Nephron progenitor cell (in vitro differentiated cells): ENCODE data around the gene CACNB4.

ENCODE experiments used
- DNase-seq: peaks from one replicate; pipeline ENCODE4 v3.0.0; 2021
- H3K27ac Mint-ChIP-seq: 2 replicates; pipeline ENCODE4 v1.8.0; 2021; ENCODE audit warnings: mild to moderate bottlenecking, moderate library complexity, mixed read lengths
- H3K27me3 Mint-ChIP-seq: 2 replicates; pipeline ENCODE4 v1.8.0; 2021; ENCODE audit warnings: mild to moderate bottlenecking, low read depth, mixed read lengths; ENCODE audit not compliant: poor library complexity
- H3K36me3 Mint-ChIP-seq: 2 replicates; pipeline ENCODE4 v1.8.0; 2021; ENCODE audit warnings: low read depth, mixed read lengths
- H3K4me1 Mint-ChIP-seq: 2 replicates; pipeline ENCODE4 v1.8.0; 2021; ENCODE audit warnings: mixed read lengths
- H3K4me3 Mint-ChIP-seq: 2 replicates; pipeline ENCODE4 v1.8.0; 2021; ENCODE audit warnings: mild to moderate bottlenecking, moderate library complexity, mixed read lengths
- H3K9me3 Mint-ChIP-seq: 2 replicates; pipeline ENCODE4 v1.8.0; 2021; ENCODE audit warnings: mild to moderate bottlenecking, moderate library complexity, mixed read lengths
- TF ChIP-seq, protein P1 (sequence below): fragments of 200-600 bp; sonication (generic); IDR thresholded peaks from 2 replicates; pipeline ENCODE4 v1.5.0; 2021; ENCODE audit warnings: antibody characterized with exemption

Gene CACNB4

GRCh38 chr2:151952691-151953456 is 146.0 kb downstream of the CACNB4 start:
- Mint-ChIP-seq H3K27ac (no peak overlapping the region), H3K4me1 (peaks cover 8% of the 10 kb centered on the region), H3K36me3 (no peaks in the 10 kb centered on the region), H3K9me3 (no peaks in the 10 kb centered on the region), H3K4me3 (no peak overlapping the region), H3K27me3 (peaks cover 13% of the 10 kb centered on the region)
- no peak for DNase-seq
- TF ChIP-seq, protein P1, sequence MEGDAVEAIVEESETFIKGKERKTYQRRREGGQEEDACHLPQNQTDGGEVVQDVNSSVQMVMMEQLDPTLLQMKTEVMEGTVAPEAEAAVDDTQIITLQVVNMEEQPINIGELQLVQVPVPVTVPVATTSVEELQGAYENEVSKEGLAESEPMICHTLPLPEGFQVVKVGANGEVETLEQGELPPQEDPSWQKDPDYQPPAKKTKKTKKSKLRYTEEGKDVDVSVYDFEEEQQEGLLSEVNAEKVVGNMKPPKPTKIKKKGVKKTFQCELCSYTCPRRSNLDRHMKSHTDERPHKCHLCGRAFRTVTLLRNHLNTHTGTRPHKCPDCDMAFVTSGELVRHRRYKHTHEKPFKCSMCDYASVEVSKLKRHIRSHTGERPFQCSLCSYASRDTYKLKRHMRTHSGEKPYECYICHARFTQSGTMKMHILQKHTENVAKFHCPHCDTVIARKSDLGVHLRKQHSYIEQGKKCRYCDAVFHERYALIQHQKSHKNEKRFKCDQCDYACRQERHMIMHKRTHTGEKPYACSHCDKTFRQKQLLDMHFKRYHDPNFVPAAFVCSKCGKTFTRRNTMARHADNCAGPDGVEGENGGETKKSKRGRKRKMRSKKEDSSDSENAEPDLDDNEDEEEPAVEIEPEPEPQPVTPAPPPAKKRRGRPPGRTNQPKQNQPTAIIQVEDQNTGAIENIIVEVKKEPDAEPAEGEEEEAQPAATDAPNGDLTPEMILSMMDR = no peak

DNA sequence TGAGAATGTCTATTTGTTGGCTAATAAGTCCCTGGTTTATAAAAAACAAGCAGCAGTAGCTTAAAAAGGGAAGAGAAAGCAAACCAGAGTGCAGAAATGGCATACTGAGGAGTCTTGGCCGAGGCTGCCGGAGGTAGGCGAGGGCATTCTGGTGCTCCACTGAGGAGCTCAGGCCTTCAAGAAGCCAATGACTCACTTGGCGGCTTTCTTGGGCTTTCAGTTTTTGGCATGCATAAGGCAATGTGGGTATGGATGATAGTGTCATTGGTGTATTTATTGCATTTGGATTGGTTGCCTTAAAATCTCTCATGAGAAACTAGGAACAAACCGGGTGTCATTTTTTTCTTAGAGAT is 151.1 kb downstream of the CACNB4 start:
- H3K4me1 Mint-ChIP-seq = peaks cover 25% of the 10 kb centered on the region
- peaks cover 9% of the 10 kb centered on the region for H3K27me3 Mint-ChIP-seq
- no peak for DNase-seq
- peaks cover 10% of the 10 kb centered on the region for H3K9me3 Mint-ChIP-seq
- H3K27ac Mint-ChIP-seq = no peak overlapping the region
- peaks cover 12% of the 10 kb centered on the region for H3K36me3 Mint-ChIP-seq
- TF ChIP-seq, protein P1 = no peak
- no peak overlapping the region for H3K4me3 Mint-ChIP-seq

DNA sequence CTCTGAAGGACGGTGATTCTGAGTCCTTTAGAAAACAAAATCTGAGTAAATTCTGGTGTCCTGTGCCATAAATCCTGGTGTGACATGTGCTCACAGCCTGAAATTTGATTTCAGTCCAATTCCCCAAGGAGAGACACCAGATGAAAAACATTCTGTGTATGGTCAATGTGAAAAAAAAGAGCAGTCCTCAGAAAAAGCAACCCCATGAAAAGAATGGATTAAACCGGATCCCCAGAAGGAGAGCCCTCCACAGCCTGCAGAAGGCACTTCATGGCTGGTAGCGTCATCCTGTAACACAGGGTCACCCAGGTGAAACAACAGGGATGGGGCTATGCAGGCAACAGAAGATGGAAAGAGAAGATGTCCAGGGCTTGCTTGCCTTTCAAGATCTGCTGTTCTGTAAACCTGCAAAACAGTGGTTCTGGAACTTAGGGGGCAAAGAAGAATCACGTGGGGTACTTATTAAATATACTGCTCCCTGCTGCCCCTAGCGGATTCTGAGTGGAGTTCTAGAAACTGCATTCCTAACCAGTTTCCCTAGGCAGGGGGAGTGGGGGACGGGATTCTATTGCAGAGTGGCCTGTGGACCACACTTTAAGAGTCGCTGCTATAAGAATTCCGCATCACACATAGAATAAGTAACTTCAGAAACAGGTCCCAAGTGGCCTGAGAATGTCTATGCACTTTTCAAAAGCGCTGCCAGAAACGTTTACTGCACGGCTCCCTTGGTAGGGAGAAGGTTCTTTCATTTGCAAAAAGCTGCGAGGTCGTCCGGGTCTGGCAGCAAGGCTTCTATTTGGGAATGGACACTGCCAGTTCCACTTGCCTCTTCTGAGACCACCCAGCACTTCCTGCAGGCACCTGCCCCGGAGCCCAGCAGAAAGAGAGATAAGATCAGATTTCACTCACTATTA is 151.7 kb downstream of the CACNB4 start:
- Mint-ChIP-seq H3K27ac (no peak overlapping the region), H3K4me1 (peaks cover 25% of the 10 kb centered on the region)
- peak; percentile 40 for DNase-seq

GRCh38 chr2:151946250-151946884 is 152.5 kb downstream of the CACNB4 start:
- H3K27ac Mint-ChIP-seq = no peak overlapping the region
- no peak overlapping the region for H3K4me3 Mint-ChIP-seq
- H3K36me3 Mint-ChIP-seq = peaks cover 24% of the 10 kb centered on the region

More for the DNA sequence above, 151.7 kb downstream of the CACNB4 start:
- TF ChIP-seq, protein P1 = peak; percentile 48
- peaks cover 16% of the 10 kb centered on the region for H3K36me3 Mint-ChIP-seq
- peaks cover 16% of the 10 kb centered on the region for H3K9me3 Mint-ChIP-seq
- peak overlapping the region; percentile 23 for H3K4me3 Mint-ChIP-seq
- H3K27me3 Mint-ChIP-seq = peaks cover 6% of the 10 kb centered on the region

DNA sequence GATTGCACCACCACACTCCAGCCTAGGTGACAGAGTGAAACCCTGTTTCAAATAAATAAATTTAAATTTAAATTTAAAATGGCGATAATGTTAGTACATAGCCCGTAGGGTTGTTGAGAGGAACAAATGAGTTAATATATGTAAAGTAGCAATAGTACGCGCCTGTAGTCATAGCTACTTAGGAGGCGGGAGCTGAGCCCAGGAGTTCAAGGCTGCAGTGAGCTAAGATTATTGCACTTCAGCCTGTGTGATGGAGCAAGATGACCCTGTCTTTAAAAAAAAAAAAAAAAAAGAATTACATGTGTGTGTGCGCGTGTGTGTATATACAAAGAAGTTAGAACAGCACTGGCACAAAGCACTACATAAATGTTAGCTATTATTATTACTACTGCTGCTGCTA is 153.2 kb downstream of the CACNB4 start:
- no peak overlapping the region for H3K4me3 Mint-ChIP-seq
- H3K4me1 Mint-ChIP-seq = peaks cover 20% of the 10 kb centered on the region
- H3K9me3 Mint-ChIP-seq = peaks cover 25% of the 10 kb centered on the region
- no peak overlapping the region for H3K27ac Mint-ChIP-seq
- H3K36me3 Mint-ChIP-seq = peaks cover 25% of the 10 kb centered on the region
- peaks cover 6% of the 10 kb centered on the region for H3K27me3 Mint-ChIP-seq
- no peak for DNase-seq
- TF ChIP-seq, protein P1 = no peak

More at GRCh38 chr2:151946250-151946884, 152.5 kb downstream of the CACNB4 start:
- TF ChIP-seq, protein P1 = no peak
- DNase-seq = no peak
- Mint-ChIP-seq H3K27me3 (peaks cover 6% of the 10 kb centered on the region), H3K9me3 (peaks cover 24% of the 10 kb centered on the region), H3K4me1 (peaks cover 24% of the 10 kb centered on the region)
